Activated CD4-positive, alpha-beta T cell treated with anti-CD3 and anti-CD28 coated beads, Interleukin-2, amount 10 ng/mL, durations not matched to agents 24 days and 14 days (primary cell): Measurements from ENCODE around the gene MAPRE3. TPM values are rescaled to one million over a fixed set of nuclear protein-coding genes. Genes with fewer than 3 reads are reported as not detected.

ENCODE experiments used
- DNase-seq: peaks from one replicate; pipeline ENCODE4 v3.0.0; 2022
- H3K27ac Mint-ChIP-seq: one replicate; pipeline ENCODE4 v1.8.0; 2022; ENCODE audit warnings: mild to moderate bottlenecking, mixed read lengths
- H3K27me3 Mint-ChIP-seq: one replicate; pipeline ENCODE4 v1.8.0; 2022; ENCODE audit warnings: mixed read lengths
- H3K36me3 Mint-ChIP-seq: one replicate; pipeline ENCODE4 v1.8.0; 2022; ENCODE audit warnings: low read depth, mild to moderate bottlenecking, mixed read lengths
- H3K4me1 Mint-ChIP-seq: one replicate; pipeline ENCODE4 v1.8.0; 2021; ENCODE audit warnings: mixed read lengths
- H3K4me3 Mint-ChIP-seq: one replicate; pipeline ENCODE4 v1.8.0; 2022; ENCODE audit warnings: mild to moderate bottlenecking, moderate library complexity, mixed read lengths
- H3K9me3 Mint-ChIP-seq: one replicate; pipeline ENCODE4 v1.8.0; 2021; ENCODE audit warnings: mixed read lengths
- intact Hi-C: fragments of 100-400 bp; cut with micrococcal nuclease; formaldehyde crosslinking; loops from one replicate; pipeline ENCODE4 v1.15.1; 2023
- total RNA-seq: library from RNA; stranded (reverse); gene quantifications from 2 replicates; pipeline ENCODE4 v1.2.3, GENCODE V29; 2022

MAPRE3 gene
- total RNA-seq, 1 donor from 2014 or later: 2.5 TPM

DNA sequence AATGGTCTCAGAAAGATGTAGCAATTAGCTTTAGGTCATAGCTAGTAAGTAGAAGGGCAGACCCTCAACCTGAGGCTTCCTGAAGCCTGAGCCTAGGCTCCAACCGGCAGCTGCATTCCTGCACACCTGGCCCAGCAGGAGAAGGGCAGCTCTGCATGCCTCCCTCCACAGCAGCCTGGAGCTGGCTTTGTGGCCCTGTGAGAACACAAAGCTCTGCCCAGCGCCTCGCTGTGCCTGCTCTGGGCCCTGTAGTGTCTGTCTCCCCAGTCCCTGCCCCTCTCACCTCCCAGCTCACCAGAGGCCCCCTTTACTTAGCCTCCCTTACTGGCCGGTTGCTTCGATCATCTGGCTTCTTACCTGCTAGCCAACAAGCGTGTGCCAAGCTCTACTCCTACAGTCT, 69.0 kb downstream of the MAPRE3 start:
- intact Hi-C loops: no loop called here
- no peak for DNase-seq
- Mint-ChIP-seq H3K9me3 (no peaks in the 10 kb centered on the region), H3K4me3 (no peak overlapping the region), H3K36me3 (peaks cover 70% of the 10 kb centered on the region), H3K27ac (no peak overlapping the region), H3K4me1 (peaks cover 13% of the 10 kb centered on the region), H3K27me3 (no peaks in the 10 kb centered on the region)

GRCh38 chr2:27039871-27040270, 69.4 kb downstream of the MAPRE3 start:
- H3K4me1 Mint-ChIP-seq: peaks cover 11% of the 10 kb centered on the region
- H3K27ac Mint-ChIP-seq: no peak overlapping the region
- H3K36me3 Mint-ChIP-seq: peaks cover 70% of the 10 kb centered on the region
- DNase-seq: no peak
- no peak overlapping the region for H3K4me3 Mint-ChIP-seq
- no peaks in the 10 kb centered on the region for H3K9me3 Mint-ChIP-seq
- H3K27me3 Mint-ChIP-seq: no peaks in the 10 kb centered on the region
- intact Hi-C loops: no loop called here

GRCh38 chr2:27040282-27040681, 69.8 kb downstream of the MAPRE3 start:
- H3K36me3 Mint-ChIP-seq: peaks cover 66% of the 10 kb centered on the region
- no peaks in the 10 kb centered on the region for H3K27me3 Mint-ChIP-seq
- H3K9me3 Mint-ChIP-seq: no peaks in the 10 kb centered on the region
- no peak for DNase-seq
- intact Hi-C loops: no loop called here
- no peak overlapping the region for H3K27ac Mint-ChIP-seq
- H3K4me3 Mint-ChIP-seq: no peak overlapping the region
- peaks cover 8% of the 10 kb centered on the region for H3K4me1 Mint-ChIP-seq

DNA sequence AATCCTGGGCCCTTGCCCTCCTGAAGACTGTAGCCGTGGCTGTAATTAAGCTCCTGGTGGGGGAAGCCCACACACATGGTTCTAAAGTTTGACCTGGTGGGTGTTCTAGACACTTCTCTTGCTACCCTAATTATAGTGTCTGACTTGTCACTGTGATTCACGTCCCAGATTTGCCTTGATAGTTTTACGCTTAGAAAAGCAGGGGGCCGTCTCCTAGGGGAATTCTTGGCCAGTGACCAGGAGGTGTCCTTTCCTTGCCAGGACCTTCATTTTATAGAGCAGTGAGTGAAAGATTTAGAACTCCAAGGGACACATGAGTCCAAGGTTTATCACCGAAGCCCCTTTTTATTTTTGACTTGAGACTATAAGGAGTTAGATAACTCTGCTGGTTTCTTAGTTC, 71.3 kb downstream of the MAPRE3 start:
- H3K9me3 Mint-ChIP-seq: no peaks in the 10 kb centered on the region
- intact Hi-C loops: no loop called here
- no peak overlapping the region for H3K4me3 Mint-ChIP-seq
- H3K4me1 Mint-ChIP-seq: peaks cover 4% of the 10 kb centered on the region
- H3K27me3 Mint-ChIP-seq: no peaks in the 10 kb centered on the region
- H3K36me3 Mint-ChIP-seq: peaks cover 55% of the 10 kb centered on the region
- no peak for DNase-seq
- H3K27ac Mint-ChIP-seq: no peak overlapping the region

DNA sequence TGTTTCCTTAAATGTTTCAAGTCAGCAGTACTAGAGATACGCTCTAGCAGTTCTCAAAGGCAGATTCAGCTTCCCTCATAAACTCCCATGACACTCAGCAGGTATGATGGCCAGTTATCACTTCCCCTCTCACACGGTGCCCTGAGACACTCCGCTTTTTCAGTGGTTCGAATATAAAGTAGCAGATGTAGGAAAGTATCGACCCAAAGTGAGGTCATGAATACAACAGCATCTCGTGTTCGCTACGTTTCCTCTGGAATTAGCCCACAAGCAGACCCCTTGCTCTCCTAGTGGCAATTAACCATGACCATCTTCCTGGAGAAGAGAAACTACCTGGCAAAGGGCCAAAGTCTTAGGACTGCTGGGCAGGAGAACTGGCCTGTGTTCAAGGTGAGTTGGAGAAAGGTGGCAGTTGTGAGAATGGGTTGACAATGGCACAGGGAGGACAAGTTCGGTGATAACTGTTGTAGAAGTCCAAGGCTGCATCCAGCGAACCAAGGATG, 71.8 kb downstream of the MAPRE3 start:
- Mint-ChIP-seq H3K36me3 (peaks cover 51% of the 10 kb centered on the region), H3K4me3 (no peak overlapping the region), H3K27ac (peak overlapping the region; percentile 5), H3K4me1 (peaks cover 4% of the 10 kb centered on the region), H3K9me3 (no peaks in the 10 kb centered on the region), H3K27me3 (no peaks in the 10 kb centered on the region)
- intact Hi-C loops: no loop called here
- DNase-seq: no peak

- no peaks in the 10 kb centered on the region for H3K9me3 Mint-ChIP-seq
Measured at GRCh38 chr2:27042985-27043634, 72.7 kb downstream of the MAPRE3 start.

DNA sequence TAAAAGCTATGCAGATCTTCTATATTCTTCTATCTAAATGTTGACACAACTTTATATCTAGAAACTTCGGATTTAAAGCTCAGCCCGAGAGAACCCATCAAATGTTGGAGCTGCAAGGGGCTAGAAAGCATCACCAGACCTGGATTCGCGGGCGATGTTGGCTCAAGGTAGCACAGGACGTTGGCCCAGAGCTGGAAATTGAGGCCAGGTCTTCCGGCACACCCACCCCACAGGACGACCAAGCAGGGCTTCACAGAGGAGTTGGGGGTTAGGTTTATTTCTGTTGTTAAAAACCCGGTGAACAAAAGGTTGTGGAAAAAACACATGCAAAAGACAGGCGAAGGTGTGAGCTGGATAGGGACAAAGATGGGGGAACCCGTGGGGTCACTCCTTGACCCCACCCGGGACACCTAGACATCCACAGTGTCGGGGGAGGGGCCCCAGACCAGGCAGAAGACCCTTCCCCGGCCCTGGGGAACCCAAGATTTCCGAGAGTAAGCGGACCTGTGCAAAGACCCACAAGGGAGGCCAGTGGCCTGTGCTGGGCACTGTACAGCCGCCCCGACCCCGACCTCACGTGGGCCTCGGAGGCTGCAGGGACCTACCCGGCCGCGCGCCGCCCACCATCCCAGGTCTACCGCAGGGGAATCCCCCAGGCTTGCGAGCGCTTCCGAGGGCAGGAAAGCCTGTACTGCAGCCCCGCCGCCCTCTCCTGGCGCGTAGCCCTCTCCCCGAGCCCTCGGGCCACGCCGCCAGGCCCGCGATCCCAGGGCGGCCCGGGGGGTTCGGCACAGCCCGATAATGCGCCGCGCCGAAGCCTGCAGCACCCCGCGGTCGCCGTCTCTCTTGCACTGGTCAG, 79.2 kb downstream of the MAPRE3 start:
- H3K27me3 Mint-ChIP-seq: peaks cover 5% of the 10 kb centered on the region
- H3K36me3 Mint-ChIP-seq: peaks cover 12% of the 10 kb centered on the region
- peak overlapping the region; percentile 90 for H3K4me3 Mint-ChIP-seq
- peaks cover 22% of the 10 kb centered on the region for H3K4me1 Mint-ChIP-seq
- peak overlapping the region; percentile 99 for H3K27ac Mint-ChIP-seq
- peak; percentile 90 for DNase-seq
- peaks cover 3% of the 10 kb centered on the region for H3K9me3 Mint-ChIP-seq
- intact Hi-C loops: loop anchor here (1.0 to 5.0 kb wide), 6 partner anchors 17 to 163 kb away; partner anchors contain the start of genes ABHD1, ATRAID, KHK and OST4

More at GRCh38 chr2:27042985-27043634, 72.7 kb downstream of the MAPRE3 start:
- H3K27me3 Mint-ChIP-seq: no peaks in the 10 kb centered on the region
- no peak overlapping the region for H3K27ac Mint-ChIP-seq
- peaks cover 7% of the 10 kb centered on the region for H3K4me1 Mint-ChIP-seq
- intact Hi-C loops: no loop called here
- DNase-seq: no peak
- H3K4me3 Mint-ChIP-seq: no peak overlapping the region
- peaks cover 46% of the 10 kb centered on the region for H3K36me3 Mint-ChIP-seq

GRCh38 chr2:27050281-27050995, 80.0 kb downstream of the MAPRE3 start:
- peaks cover 3% of the 10 kb centered on the region for H3K9me3 Mint-ChIP-seq
- H3K36me3 Mint-ChIP-seq: peaks cover 15% of the 10 kb centered on the region
- H3K27me3 Mint-ChIP-seq: peaks cover 5% of the 10 kb centered on the region
- H3K27ac Mint-ChIP-seq: peak overlapping the region; percentile 99
- peak; percentile 98 for DNase-seq
- H3K4me1 Mint-ChIP-seq: peaks cover 22% of the 10 kb centered on the region
- intact Hi-C loops: loop anchor here (1.0 to 5.0 kb wide), 6 partner anchors 18 to 162 kb away; partner anchors contain the start of genes ABHD1, ATRAID, KHK and OST4
- H3K4me3 Mint-ChIP-seq: peak overlapping the region; percentile 90

- intact Hi-C loops: loop anchor here (1.0 to 5.0 kb wide), 6 partner anchors 19 to 161 kb away; partner anchors contain the start of genes ABHD1, ATRAID, KHK and OST4
- H3K9me3 Mint-ChIP-seq: peaks cover 3% of the 10 kb centered on the region
- peaks cover 22% of the 10 kb centered on the region for H3K4me1 Mint-ChIP-seq
- H3K4me3 Mint-ChIP-seq: peak within 1 kb of the TSS; percentile 90
- H3K27ac Mint-ChIP-seq: peak within 1 kb of the TSS; percentile 99
- DNase-seq: peak; percentile 99
- H3K27me3 Mint-ChIP-seq: peaks cover 5% of the 10 kb centered on the region
- H3K36me3 Mint-ChIP-seq: peaks cover 22% of the 10 kb centered on the region
Measured at GRCh38 chr2:27050996-27051901, 80.8 kb downstream of the MAPRE3 start, which contains the start of gene AGBL5. Gene AGBL5 (plus strand): TSS chr2:27051668. CDS start chr2:27052959, 1,291 bp downstream.

GRCh38 chr2:27051902-27052645, 81.6 kb downstream of the MAPRE3 start:
- H3K4me1 Mint-ChIP-seq: peaks cover 22% of the 10 kb centered on the region
- H3K36me3 Mint-ChIP-seq: peaks cover 24% of the 10 kb centered on the region
- DNase-seq: no peak
- peak overlapping the region; percentile 81 for H3K27ac Mint-ChIP-seq
- H3K27me3 Mint-ChIP-seq: peaks cover 5% of the 10 kb centered on the region
- intact Hi-C loops: loop anchor here (5.0 kb wide), 1 partner anchor 70 kb away; the partner anchor contains the start of gene ABHD1
- H3K9me3 Mint-ChIP-seq: peaks cover 3% of the 10 kb centered on the region
- peak overlapping the region; percentile 90 for H3K4me3 Mint-ChIP-seq

- intact Hi-C loops: loop anchor here (5.0 kb wide), 1 partner anchor 69 kb away; the partner anchor contains the start of gene ABHD1
- peaks cover 5% of the 10 kb centered on the region for H3K27me3 Mint-ChIP-seq
- peaks cover 19% of the 10 kb centered on the region for H3K4me1 Mint-ChIP-seq
- H3K27ac Mint-ChIP-seq: no peak overlapping the region
- H3K4me3 Mint-ChIP-seq: peak overlapping the region; percentile 90
- peaks cover 3% of the 10 kb centered on the region for H3K9me3 Mint-ChIP-seq
- DNase-seq: no peak
- peaks cover 26% of the 10 kb centered on the region for H3K36me3 Mint-ChIP-seq
Measured at GRCh38 chr2:27053321-27053720, 82.9 kb downstream of the MAPRE3 start.

DNA sequence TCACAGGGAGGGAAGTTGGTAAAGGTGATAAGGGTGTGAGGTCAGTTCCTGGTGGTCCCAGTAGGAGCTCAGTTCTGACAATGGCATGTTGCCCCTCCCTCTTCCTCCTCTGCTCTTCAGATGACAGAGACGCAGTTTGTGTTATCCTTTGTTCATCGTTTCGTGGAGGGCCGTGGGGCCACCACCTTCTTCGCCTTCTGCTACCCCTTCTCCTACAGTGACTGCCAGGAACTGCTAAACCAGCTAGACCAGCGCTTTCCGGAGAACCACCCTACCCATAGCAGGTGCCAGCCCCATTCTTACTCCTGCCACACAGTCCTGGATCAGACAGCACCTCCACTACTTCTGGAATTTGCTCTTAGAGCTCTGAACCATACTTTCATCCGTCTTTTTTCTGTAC, 83.3 kb downstream of the MAPRE3 start:
- H3K9me3 Mint-ChIP-seq: peaks cover 3% of the 10 kb centered on the region
- H3K36me3 Mint-ChIP-seq: peaks cover 28% of the 10 kb centered on the region
- no peak for DNase-seq
- peak overlapping the region; percentile 16 for H3K4me3 Mint-ChIP-seq
- peaks cover 5% of the 10 kb centered on the region for H3K27me3 Mint-ChIP-seq
- intact Hi-C loops: loop anchor here (5.0 kb wide), 1 partner anchor 69 kb away; the partner anchor contains the start of gene ABHD1
- peaks cover 19% of the 10 kb centered on the region for H3K4me1 Mint-ChIP-seq
- H3K27ac Mint-ChIP-seq: no peak overlapping the region
